Astrocyte (in vitro differentiated cells and primary cell): ENCODE measurements around the gene OR1I1.

Source experiments
- CTCF ChIP-seq: IDR thresholded peaks from 2 replicates; pipeline ENCODE4 v1.5.1; 2011; ENCODE audit warnings: low read depth, mild to moderate bottlenecking, inconsistent platforms, low read length, moderate library complexity; ENCODE audit not compliant: insufficient read depth
- EZH2 ChIP-seq: IDR thresholded peaks from 2 replicates; pipeline ENCODE4 v1.6.1; 2012; ENCODE audit warnings: mild to moderate bottlenecking, low read length, inconsistent platforms; ENCODE audit not compliant: insufficient read depth

- TF ChIP-seq EZH2 (no peak), CTCF (no peak)
These were observed 6.2 kb upstream of the OR1I1 start for GRCh38 chr19:15075806-15076205.
